ENCODE measurements around the gene TULP4.
A peak's percentile ranks its signal among the peaks of the same experiment; 100 is the strongest.
"Not testable (repeated sequence)": the region's sequence is repeated elsewhere in the genome, so short reads cannot be mapped to it uniquely, and the experiment has no call there.

The TULP4 gene

GRCh38 chr6:158508450-158508849, 196.2 kb downstream of the TULP4 start:
- DNase-seq, result no peak

- no peak for DNase-seq
Observed at GRCh38 chr6:158509465-158509864, 197.2 kb downstream of the TULP4 start.

GRCh38 chr6:158512809-158513208, 200.5 kb downstream of the TULP4 start:
- no peak for DNase-seq

GRCh38 chr6:158514176-158514575, 201.9 kb downstream of the TULP4 start:
- DNase-seq, result no peak

GRCh38 chr6:158514991-158515390, 202.7 kb downstream of the TULP4 start:
- DNase-seq, result no peak

- no peak for DNase-seq
Observed at GRCh38 chr6:158516098-158516497, 203.8 kb downstream of the TULP4 start.

GRCh38 chr6:158517038-158517437, 204.8 kb downstream of the TULP4 start:
- no peak for DNase-seq

GRCh38 chr6:158517581-158517980, 205.3 kb downstream of the TULP4 start:
- no peak for DNase-seq

- peak in 1 of 4 experiments; percentile 10 for DNase-seq
Observed at GRCh38 chr6:158518191-158519127, 206.2 kb downstream of the TULP4 start.

- DNase-seq, result no peak
Observed at GRCh38 chr6:158519300-158519699, 207.0 kb downstream of the TULP4 start.

GRCh38 chr6:158519761-158520160, 207.5 kb downstream of the TULP4 start:
- DNase-seq, result no peak

- not testable (repeated sequence) for DNase-seq
Observed at GRCh38 chr6:158520975-158521374, 208.7 kb downstream of the TULP4 start.

- no peak for DNase-seq
Observed at GRCh38 chr6:158521759-158522158, 209.5 kb downstream of the TULP4 start.

- no peak for DNase-seq
Observed at GRCh38 chr6:158522616-158523015, 210.4 kb downstream of the TULP4 start.

- no peak for DNase-seq
Observed at GRCh38 chr6:158524311-158524710, 212.0 kb downstream of the TULP4 start.

GRCh38 chr6:158527858-158528257, 215.6 kb downstream of the TULP4 start:
- not testable (repeated sequence) for DNase-seq

GRCh38 chr6:158528826-158529225, 216.6 kb downstream of the TULP4 start:
- no peak for DNase-seq

GRCh38 chr6:158529629-158530028, 217.4 kb downstream of the TULP4 start:
- no peak for DNase-seq

GRCh38 chr6:158531566-158531965, 219.3 kb downstream of the TULP4 start:
- no peak for DNase-seq

GRCh38 chr6:158531970-158532369, 219.7 kb downstream of the TULP4 start:
- DNase-seq, result no peak

GRCh38 chr6:158536084-158536890, 224.0 kb downstream of the TULP4 start:
- peak in 3 of 4 experiments; percentile 16 to 61 (median 34) for DNase-seq

GRCh38 chr6:158536891-158537798, 224.9 kb downstream of the TULP4 start:
- DNase-seq, result no peak

GRCh38 chr6:158538741-158539140, 226.5 kb downstream of the TULP4 start:
- no peak for DNase-seq

Measured in activated naive CD4-positive, alpha-beta T cell (primary cell).